Kasumi-1 (cell line): ENCODE results near the gene ORM1.

ENCODE experiments used
- DNase-seq, 2 experiments: peaks; one replicate each; lab custom pipeline; 2025; lab: John Stamatoyannopoulos, UW

ORM1 gene

GRCh38 chr9:114344188-114344566 is 21.3 kb downstream of the ORM1 start:
- no peak for DNase-seq

GRCh38 chr9:114344692-114345091 is 21.8 kb downstream of the ORM1 start:
- no peak for DNase-seq

GRCh38 chr9:114345493-114346065 is 22.7 kb downstream of the ORM1 start:
- no peak for DNase-seq

DNA sequence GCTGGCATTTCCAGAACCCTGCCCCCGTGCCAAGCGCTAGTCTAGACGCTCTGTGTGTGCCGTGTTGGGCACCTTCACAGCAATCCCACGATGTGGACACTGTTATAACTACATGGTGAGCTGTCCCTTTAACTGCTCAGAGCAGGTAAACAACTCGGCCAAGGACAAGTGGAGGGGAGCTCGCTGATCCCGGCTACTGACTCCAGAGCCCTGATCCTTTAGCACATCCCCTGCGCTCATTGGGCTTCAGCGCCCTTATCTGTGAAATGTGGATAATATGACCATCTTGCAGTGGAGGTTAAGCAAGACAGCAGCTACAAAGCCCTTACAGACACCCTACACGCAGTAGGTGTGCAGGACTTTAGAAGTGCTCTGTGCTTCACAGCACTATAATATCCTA is 23.2 kb downstream of the ORM1 start:
- no peak for DNase-seq

GRCh38 chr9:114347675-114348074 is 24.8 kb downstream of the ORM1 start:
- no peak for DNase-seq

GRCh38 chr9:114348261-114348905 is 25.5 kb downstream of the ORM1 start:
- DNase-seq: no peak

- DNase-seq: peak; percentile 93 to 94
Observed at GRCh38 chr9:114348906-114349482, 26.1 kb downstream of the ORM1 start.

DNA sequence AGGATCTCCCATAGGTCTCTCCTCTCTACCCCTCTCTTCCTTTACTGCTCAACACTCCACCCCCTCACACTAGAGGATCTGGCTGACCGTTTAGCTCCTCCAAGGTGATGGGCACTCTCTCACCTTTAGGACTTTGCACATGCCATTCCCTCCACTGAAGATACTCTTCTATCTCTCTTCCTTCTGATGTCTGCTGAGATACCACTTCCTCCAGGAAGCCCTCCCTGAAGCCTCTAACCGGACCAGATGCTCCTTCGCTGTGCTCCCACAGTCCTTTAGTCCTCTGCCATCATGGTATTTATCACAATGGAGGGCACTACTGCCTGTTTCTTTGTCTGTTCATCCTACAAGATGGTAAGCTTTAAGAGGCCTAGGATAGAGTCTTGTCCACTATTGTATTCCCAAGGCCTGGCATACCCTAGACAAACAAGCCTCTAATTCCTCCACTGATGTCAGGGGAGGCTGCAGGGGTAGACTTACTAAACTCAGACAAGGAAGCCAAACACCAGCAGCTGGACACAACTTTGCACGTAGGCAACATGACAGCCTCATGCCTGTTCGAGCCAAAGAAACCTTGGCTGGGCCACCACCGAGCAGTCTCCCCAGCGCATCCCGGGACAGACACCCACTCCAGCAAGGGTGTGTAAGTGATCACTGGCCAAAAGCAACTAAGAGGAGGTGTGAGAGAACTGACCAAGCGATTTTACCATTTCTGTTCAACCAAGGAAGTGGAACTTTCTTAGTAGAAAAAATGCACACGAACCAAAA is 27.0 kb downstream of the ORM1 start:
- no peak for DNase-seq

DNA sequence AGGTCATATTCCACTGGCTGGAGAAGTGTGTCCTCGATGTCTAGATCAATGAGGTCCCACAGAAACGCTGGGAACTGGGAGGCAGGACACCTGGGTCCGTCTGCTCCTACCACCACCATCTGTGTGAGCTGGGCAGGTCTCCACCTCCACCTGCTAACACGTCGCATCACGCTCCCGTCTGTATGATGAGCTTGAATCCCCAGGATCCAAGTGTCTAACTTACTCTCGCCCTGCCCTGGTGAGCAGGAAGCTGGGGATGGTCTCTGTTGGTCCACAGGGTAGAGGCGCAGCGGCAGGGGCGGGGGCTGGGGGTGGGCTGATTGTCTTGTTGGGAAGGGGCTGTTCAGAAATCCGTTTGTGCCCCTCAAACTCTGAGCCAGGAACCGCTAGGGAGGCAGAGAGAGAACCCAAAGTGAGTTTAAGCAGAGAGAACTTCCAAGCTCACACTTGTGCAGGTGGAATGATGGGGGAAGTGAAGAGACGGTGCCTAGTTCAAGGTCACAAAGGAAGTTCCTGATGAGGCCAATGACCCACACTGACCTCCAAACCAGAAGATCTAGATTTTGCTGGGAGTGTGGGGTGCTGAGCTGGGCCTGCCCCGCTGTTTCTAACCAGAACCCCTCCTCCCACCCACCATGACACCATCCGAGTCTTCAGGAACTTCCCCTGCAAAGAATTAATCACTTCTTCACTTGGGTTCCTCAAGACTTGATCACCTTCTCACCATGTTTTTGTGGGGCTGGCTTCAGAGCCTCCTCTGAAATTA is 27.9 kb downstream of the ORM1 start:
- no peak for DNase-seq

GRCh38 chr9:114351932-114352331 is 29.0 kb downstream of the ORM1 start:
- DNase-seq: no peak

GRCh38 chr9:114355821-114356220 is 32.9 kb downstream of the ORM1 start:
- DNase-seq: no peak

- DNase-seq: no peak
Observed at GRCh38 chr9:114356792-114357191, 33.9 kb downstream of the ORM1 start.

DNA sequence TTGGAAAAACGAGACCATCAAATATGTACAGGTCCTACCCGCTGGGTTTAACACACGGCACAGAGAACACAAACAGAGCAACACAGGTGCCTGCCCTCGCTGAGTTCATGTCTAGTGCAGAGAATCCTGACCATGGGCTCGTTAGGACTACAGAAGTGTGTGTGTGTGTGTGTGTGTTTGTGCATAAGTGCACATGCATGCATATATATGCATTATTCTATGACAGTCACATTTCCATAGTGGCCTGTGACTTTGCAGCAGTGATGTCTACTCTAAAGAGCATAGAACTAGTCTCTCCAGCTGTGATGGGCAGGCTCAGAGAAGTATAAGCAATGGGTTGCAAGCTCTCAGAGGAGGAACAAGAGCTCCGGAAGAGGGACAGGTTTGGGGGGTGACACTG is 34.5 kb downstream of the ORM1 start:
- DNase-seq: no peak

DNA sequence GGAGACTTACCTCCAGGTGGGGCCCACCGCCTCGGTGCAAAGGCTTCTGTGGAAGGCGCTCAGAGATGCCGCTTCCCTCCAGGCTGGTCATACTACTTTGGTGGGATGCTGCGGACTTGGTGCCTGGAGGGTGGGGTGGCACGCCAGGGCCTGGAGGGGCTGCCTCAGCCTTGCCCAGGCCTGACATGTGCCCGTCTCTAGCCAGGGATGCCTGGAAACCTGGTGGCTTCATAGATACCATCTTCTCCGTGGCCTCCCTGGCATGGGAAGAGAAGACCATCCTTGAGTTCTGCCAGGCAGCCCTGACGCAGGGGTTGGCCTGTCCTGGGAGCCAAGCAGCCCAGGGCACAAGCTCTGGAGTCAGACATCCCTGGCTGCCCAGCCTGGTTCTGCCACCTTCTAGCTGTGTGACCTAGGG is 35.0 kb downstream of the ORM1 start:
- no peak for DNase-seq

GRCh38 chr9:114359801-114360200 is 36.9 kb downstream of the ORM1 start:
- no peak for DNase-seq

GRCh38 chr9:114361542-114361941 is 38.6 kb downstream of the ORM1 start:
- DNase-seq: no peak

DNA sequence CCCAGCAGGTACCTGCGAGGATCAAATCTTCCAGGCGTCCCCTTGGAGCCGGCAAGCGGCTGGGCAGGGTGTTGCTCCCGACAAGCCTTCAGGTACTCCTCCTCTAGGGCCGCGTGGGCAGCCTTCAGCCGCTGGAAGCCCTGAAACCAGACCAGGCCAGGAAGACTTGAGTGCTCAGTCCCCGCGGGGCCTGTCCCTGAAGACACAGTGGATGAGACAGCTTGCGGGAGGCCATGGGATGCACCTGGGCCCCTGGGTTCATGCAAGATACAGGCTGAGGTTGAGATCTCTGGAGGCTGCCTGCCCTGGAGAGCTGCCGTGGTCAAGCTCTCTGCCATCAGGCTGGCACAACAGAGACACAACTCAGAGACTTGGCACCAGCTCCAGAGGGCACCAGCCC is 39.5 kb downstream of the ORM1 start:
- DNase-seq: no peak

DNA sequence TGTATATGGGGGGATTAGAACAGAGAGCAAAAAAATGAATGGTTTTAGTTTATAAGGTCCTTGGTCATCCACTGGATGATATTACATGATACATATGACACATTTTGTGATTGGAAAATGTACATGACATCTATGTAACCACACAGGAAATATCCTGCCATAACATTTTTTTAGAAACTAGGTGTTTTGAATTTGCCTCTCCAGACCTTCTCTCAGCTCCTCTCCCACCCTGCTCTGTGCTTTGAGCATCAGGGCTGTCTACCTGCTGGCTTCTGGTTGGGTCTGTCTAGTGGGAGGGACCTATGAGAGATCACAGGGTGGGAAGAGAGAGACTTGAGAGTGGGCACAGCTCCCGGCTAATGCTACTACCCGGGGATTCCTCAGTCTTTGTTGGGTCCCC is 40.5 kb downstream of the ORM1 start:
- no peak for DNase-seq

- peak; percentile 73 to 75 for DNase-seq
Observed at GRCh38 chr9:114364134-114365041, 41.5 kb downstream of the ORM1 start.

DNA sequence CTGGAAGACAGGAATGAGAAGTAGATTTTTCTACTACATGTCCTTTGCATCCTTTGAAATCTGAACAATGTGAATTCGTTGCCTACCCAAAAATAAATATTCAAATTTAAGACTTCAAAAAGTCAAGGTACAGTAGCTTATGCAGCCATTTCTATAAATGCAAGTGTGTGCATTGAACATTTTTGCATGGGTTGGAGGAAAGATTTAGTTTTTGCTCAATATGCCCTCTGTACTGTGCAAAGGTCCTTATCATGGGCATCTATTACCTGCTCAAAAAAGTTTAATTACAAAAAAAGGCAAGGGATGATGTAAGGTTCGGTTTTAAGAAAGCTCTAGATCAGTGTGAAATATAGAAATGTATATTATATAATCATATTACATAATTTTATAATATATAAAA is 42.3 kb downstream of the ORM1 start:
- DNase-seq: no peak
